ENCODE results near the gene CAB39L. TPM values are rescaled to one million over a fixed set of nuclear protein-coding genes. Genes with fewer than 3 reads are reported as not detected.

The CAB39L gene
- total RNA-seq, result 9.7 TPM in 2 replicates

GRCh38 chr13:49443704-49444523, at the start of gene CAB39L, which contains the start of gene SETDB2:
Gene CAB39L (minus strand): TSS chr13:49444064. CDS start chr13:49382910, 61,154 bp downstream.
Gene SETDB2 (plus strand): TSS chr13:49444274. CDS start chr13:49451894, 7,620 bp downstream.

Other genes with a start within 250 kb of the CAB39L start
- not detected in 2 replicates for gene MLNR, start 223.7 kb downstream of the CAB39L start, total RNA-seq
- 4.3 and 5.1 TPM in 2 replicates for gene CDADC1, start 196.1 kb downstream of the CAB39L start, total RNA-seq
- 8.8 and 9.4 TPM in 2 replicates for gene SETDB2, start 210 bp upstream of the CAB39L start, total RNA-seq
- 14.9 and 16.8 TPM in 2 replicates for gene PHF11, start 51.9 kb upstream of the CAB39L start, total RNA-seq
- gene RCBTB1, start 141.5 kb upstream of the CAB39L start, total RNA-seq, result 19.2 and 19.9 TPM in 2 replicates
- not detected in 2 replicates for gene ARL11, start 184.4 kb upstream of the CAB39L start, total RNA-seq
- gene EBPL, start 247.4 kb upstream of the CAB39L start, total RNA-seq, result 85.2 and 117 TPM in 2 replicates